Stimulated activated CD4-positive, alpha-beta T cell treated with anti-CD3 and anti-CD28 coated beads, TNF-alpha, amount 100 ng/mL, for 48 hours (primary cell): Measurements from ENCODE around the gene KCTD15.

Experiments
- DNase-seq, 3 donors: peaks; one replicate each; pipeline ENCODE4 v3.0.0-alpha.2; 2020; ENCODE audit warnings: low read depth in 3 of 3

The KCTD15 gene

GRCh38 chr19:33797802-33798671, 1.4 kb downstream of the KCTD15 start:
- peak in 1 of 3 donors; percentile 7 for DNase-seq

GRCh38 chr19:33798681-33799111, 2.0 kb downstream of the KCTD15 start:
- no peak for DNase-seq

GRCh38 chr19:33799476-33799875, 2.8 kb downstream of the KCTD15 start:
- no peak for DNase-seq

- no peak for DNase-seq
Observed at GRCh38 chr19:33800012-33800680, 3.5 kb downstream of the KCTD15 start.

GRCh38 chr19:33801411-33801810, 4.7 kb downstream of the KCTD15 start:
- no peak for DNase-seq

- DNase-seq: no peak
Observed at GRCh38 chr19:33802001-33802400, 5.3 kb downstream of the KCTD15 start.

GRCh38 chr19:33802801-33803200, 6.1 kb downstream of the KCTD15 start:
- DNase-seq: no peak

GRCh38 chr19:33803383-33803782, 6.7 kb downstream of the KCTD15 start:
- no peak for DNase-seq

GRCh38 chr19:33804021-33804799, 7.5 kb downstream of the KCTD15 start:
- no peak for DNase-seq

- no peak for DNase-seq
Observed at GRCh38 chr19:33805313-33805712, 8.6 kb downstream of the KCTD15 start.

GRCh38 chr19:33805840-33806433, 9.3 kb downstream of the KCTD15 start:
- no peak for DNase-seq

GRCh38 chr19:33806434-33806881, 9.8 kb downstream of the KCTD15 start:
- DNase-seq: no peak

- DNase-seq: no peak
Observed at GRCh38 chr19:33808399-33808798, 11.7 kb downstream of the KCTD15 start.

GRCh38 chr19:33809960-33810359, 13.3 kb downstream of the KCTD15 start:
- DNase-seq: no peak

- no peak for DNase-seq
Observed at GRCh38 chr19:33810821-33811220, 14.2 kb downstream of the KCTD15 start.

GRCh38 chr19:33811246-33811645, 14.6 kb downstream of the KCTD15 start:
- DNase-seq: no peak

- DNase-seq: no peak
Observed at GRCh38 chr19:33811736-33812387, 15.2 kb downstream of the KCTD15 start.

- DNase-seq: no peak
Observed at GRCh38 chr19:33812388-33813330, 16.0 kb downstream of the KCTD15 start.

- no peak for DNase-seq
Observed at GRCh38 chr19:33813391-33814101, 16.9 kb downstream of the KCTD15 start.
